CD4-positive, alpha-beta T cell treated with Interleukin-12 subunit alpha and Interleukin-12 subunit beta, for 1 hour (primary cell): ENCODE measurements around the gene FAM186B.
A peak's percentile ranks its signal among the peaks of the same experiment; 100 is the strongest.
"Not testable (repeated sequence)": the region's sequence is repeated elsewhere in the genome, so short reads cannot be mapped to it uniquely, and the experiment has no call there.

Experiments
- DNase-seq: peaks from one replicate; pipeline ENCODE4 v3.0.0-alpha.2; 2020

Gene FAM186B

GRCh38 chr12:49605539-49605938 is at the start of gene FAM186B:
Gene FAM186B, minus strand, starts transcription at chr12:49605639. Its CDS starts 162 bp downstream, at chr12:49605477.
- DNase-seq: not testable (repeated sequence)

GRCh38 chr12:49654715-49655114 is 49.3 kb upstream of the FAM186B start:
- DNase-seq: no peak

GRCh38 chr12:49652921-49653520 is 47.6 kb upstream of the FAM186B start:
- no peak for DNase-seq

GRCh38 chr12:49651855-49652254 is 46.4 kb upstream of the FAM186B start:
- no peak for DNase-seq

- DNase-seq: no peak
Observed at GRCh38 chr12:49649892-49650291, 44.5 kb upstream of the FAM186B start.

GRCh38 chr12:49649445-49649844 is 44.0 kb upstream of the FAM186B start:
- no peak for DNase-seq

GRCh38 chr12:49648712-49649003 is 43.2 kb upstream of the FAM186B start:
- no peak for DNase-seq

GRCh38 chr12:49647827-49648711 is 42.6 kb upstream of the FAM186B start:
- no peak for DNase-seq

- no peak for DNase-seq
Observed at GRCh38 chr12:49646871-49647654, 41.6 kb upstream of the FAM186B start.

- no peak for DNase-seq
Observed at GRCh38 chr12:49646331-49646830, 40.9 kb upstream of the FAM186B start.

- DNase-seq: no peak
Observed at GRCh38 chr12:49645146-49646039, 40.0 kb upstream of the FAM186B start.

GRCh38 chr12:49644620-49644994 is 39.2 kb upstream of the FAM186B start:
- DNase-seq: peak; percentile 87

- no peak for DNase-seq
Observed at GRCh38 chr12:49643961-49644619, 38.7 kb upstream of the FAM186B start.

GRCh38 chr12:49643135-49643534 is 37.7 kb upstream of the FAM186B start:
- no peak for DNase-seq

GRCh38 chr12:49642370-49642802 is 36.9 kb upstream of the FAM186B start:
- no peak for DNase-seq

GRCh38 chr12:49641748-49642369 is 36.4 kb upstream of the FAM186B start:
- no peak for DNase-seq

GRCh38 chr12:49636979-49637755 is 31.7 kb upstream of the FAM186B start:
- DNase-seq: peak; percentile 68

- no peak for DNase-seq
Observed at GRCh38 chr12:49636574-49636973, 31.1 kb upstream of the FAM186B start.

- no peak for DNase-seq
Observed at GRCh38 chr12:49635656-49636055, 30.2 kb upstream of the FAM186B start.

GRCh38 chr12:49635036-49635435 is 29.6 kb upstream of the FAM186B start:
- DNase-seq: no peak
